Tibial artery (tissue), 4 donors: Measurements from ENCODE around the gene RALGPS2.

Experiments used
- DNase-seq, 2 donors: peaks; one replicate each; pipeline ENCODE4 v3.0.0-alpha.2; 2019
- H3K27ac ChIP-seq, 2 donors: fragments of 200-600 bp; sonication (generic) in 1 of 2; 1 replicate in 1 of 2; 2 replicates in 1 of 2; pipeline ENCODE4 v1.5.1; 2018 to 2019; ENCODE audit warnings: mild to moderate bottlenecking in 1 of 2
- H3K27me3 ChIP-seq, 2 donors: fragments of 200-600 bp; sonication (generic) in 1 of 2; one replicate each; pipeline versions ENCODE4 v1.5.1 to v1.6.0; 2016 to 2019
- H3K36me3 ChIP-seq, 3 donors: fragments of 200-600 bp; sonication (generic) in 2 of 3; one replicate each; pipeline ENCODE4 v1.5.1; 2016 to 2019; ENCODE audit warnings: mild to moderate bottlenecking in 2 of 3
- H3K4me1 ChIP-seq, 4 donors: fragments of 200-600 bp; sonication (generic) in 2 of 4; 1 replicate in 3 of 4; 2 replicates in 1 of 4; pipeline ENCODE4 v1.5.1; 2016 to 2019
- H3K4me3 ChIP-seq, 2 donors: fragments of 200-600 bp; sonication (generic) in 1 of 2; 1 replicate in 1 of 2; 2 replicates in 1 of 2; pipeline ENCODE4 v1.5.1; 2018 to 2019; ENCODE audit warnings: mild to moderate bottlenecking in 2 of 2
- H3K9me3 ChIP-seq, 3 donors: fragments of 200-600 bp; sonication (generic) in 1 of 3; one replicate each; pipeline ENCODE4 v1.5.1; 2016 to 2019
- intact Hi-C: fragments of 100-400 bp; cut with DNase I; formaldehyde crosslinking; loops from one replicate; pipeline ENCODE4 v1.15.0; 2023; ENCODE audit warnings: low total_unique reads
- TF ChIP-seq, protein P1 (sequence below), 2 experiments: fragments of 200-600 bp in 1 of 2; fragments of 450-650 bp in 1 of 2; IDR thresholded peaks; one replicate each; pipeline ENCODE4 v1.5.1; 2017 to 2019; ENCODE audit warnings: antibody characterized with exemption in 2 of 2, mild to moderate bottlenecking in 1 of 2, moderate library complexity in 1 of 2

Gene RALGPS2

DNA sequence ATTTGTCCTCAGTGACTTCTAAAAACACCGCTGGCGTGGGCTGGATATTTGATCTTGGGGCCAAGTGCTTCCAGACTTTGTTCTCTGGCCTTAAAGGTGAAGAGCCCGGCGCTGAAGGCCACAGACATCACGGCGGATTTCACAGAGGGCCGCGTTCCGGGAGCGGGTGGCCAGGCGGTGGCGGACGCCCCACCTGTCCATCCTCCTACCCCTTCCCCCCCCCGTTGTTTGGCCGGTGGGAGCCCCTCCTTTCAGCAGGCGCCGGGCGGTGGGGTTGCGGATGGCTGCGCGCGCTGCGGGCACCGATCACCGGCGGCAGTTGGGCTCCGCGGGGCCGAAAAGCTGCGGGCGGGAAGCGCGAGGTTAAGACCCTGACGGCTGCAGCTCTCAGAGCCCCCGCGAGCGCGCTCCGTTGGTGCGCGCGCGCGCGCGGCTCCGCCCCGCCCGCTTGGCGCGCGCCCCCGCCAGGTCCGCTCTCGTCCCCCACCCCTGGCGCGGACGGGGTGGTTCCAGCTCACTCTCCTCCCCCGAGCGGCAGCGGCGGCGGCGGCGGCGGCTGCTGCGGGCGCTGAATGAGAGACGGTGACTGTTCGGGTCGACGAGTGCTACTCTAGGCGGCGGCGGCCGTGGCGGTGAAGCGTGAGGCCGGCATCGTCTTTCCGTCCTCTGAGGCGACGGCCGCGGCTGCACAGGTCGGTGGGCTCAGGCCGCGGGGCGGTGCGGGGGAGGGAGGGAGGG is at the start of gene RALGPS2:
RALGPS2 (plus strand) TSS at position 517 of the 738 bp plus-strand sequence. CDS start 51,521 bp downstream, outside the sequence.
- Histone ChIP-seq H3K27ac (peak within 1 kb of the TSS; percentile 14 to 39), H3K4me1 (peaks cover 0 to 14% (median 8%) of the 10 kb centered on the region in 4 donors), H3K9me3 (no peaks in the 10 kb centered on the region), H3K27me3 (no peaks in the 10 kb centered on the region), H3K36me3 (no peaks in the 10 kb centered on the region), H3K4me3 (peak within 1 kb of the TSS; percentile 63 to 71)
- intact Hi-C loops, result no loop called here
- TF ChIP-seq, protein P1, sequence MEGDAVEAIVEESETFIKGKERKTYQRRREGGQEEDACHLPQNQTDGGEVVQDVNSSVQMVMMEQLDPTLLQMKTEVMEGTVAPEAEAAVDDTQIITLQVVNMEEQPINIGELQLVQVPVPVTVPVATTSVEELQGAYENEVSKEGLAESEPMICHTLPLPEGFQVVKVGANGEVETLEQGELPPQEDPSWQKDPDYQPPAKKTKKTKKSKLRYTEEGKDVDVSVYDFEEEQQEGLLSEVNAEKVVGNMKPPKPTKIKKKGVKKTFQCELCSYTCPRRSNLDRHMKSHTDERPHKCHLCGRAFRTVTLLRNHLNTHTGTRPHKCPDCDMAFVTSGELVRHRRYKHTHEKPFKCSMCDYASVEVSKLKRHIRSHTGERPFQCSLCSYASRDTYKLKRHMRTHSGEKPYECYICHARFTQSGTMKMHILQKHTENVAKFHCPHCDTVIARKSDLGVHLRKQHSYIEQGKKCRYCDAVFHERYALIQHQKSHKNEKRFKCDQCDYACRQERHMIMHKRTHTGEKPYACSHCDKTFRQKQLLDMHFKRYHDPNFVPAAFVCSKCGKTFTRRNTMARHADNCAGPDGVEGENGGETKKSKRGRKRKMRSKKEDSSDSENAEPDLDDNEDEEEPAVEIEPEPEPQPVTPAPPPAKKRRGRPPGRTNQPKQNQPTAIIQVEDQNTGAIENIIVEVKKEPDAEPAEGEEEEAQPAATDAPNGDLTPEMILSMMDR (IDR thresholded peaks at IDR 0.05), result no peak
- DNase-seq, result peak; percentile 43 to 71

DNA sequence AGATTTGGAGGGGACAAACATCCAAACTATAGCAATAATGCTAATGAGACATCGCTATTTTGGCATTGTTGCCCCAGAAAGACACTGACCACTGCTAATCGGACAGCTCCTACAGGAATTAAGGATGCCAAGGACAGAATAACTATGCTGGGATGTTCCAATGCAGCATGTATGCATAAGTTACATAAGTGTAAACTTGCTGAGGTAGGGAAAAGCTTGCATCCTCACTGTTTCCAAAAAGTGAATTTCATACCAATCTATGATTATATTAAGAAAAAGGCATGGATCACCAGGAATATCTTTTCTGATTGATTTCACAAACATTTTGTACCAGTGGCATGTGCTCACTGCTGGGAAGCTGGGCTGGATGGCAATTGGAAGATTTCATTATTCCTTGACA is 45.8 kb upstream of the RALGPS2 start:
- H3K27ac ChIP-seq, result no peak overlapping the region
- no peaks in the 10 kb centered on the region for H3K27me3 ChIP-seq
- DNase-seq, result no peak
- no peak overlapping the region for H3K4me3 ChIP-seq
- no peaks in the 10 kb centered on the region for H3K4me1 ChIP-seq
- no peaks in the 10 kb centered on the region for H3K36me3 ChIP-seq
- intact Hi-C loops, result no loop called here
- H3K9me3 ChIP-seq, result no peaks in the 10 kb centered on the region
- TF ChIP-seq, protein P1 (IDR thresholded peaks at IDR 0.05), result no peak

DNA sequence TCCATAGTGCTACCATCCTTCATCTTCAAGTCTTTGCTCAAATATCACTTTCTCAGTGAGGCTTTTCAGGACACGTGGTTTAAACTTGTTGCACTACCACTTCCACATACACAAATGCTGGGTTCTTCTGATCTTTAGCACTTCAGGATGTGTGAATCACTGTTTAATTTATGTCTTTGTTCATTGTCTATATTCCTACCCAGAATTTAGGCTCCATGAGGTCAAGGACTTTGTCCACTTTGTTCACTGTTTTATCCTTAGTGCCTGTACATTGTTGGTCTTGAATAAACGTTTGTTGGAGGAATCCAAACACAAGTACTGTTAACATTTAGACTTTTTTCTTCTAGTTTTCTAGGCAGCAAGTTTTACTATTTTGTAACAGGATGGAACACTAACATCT is 42.6 kb upstream of the RALGPS2 start:
- Histone ChIP-seq H3K27me3 (no peaks in the 10 kb centered on the region), H3K4me3 (no peak overlapping the region), H3K27ac (no peak overlapping the region), H3K36me3 (no peaks in the 10 kb centered on the region), H3K9me3 (no peaks in the 10 kb centered on the region), H3K4me1 (no peaks in the 10 kb centered on the region)
- TF ChIP-seq, protein P1 (IDR thresholded peaks at IDR 0.05), result no peak
- no peak for DNase-seq
- intact Hi-C loops, result no loop called here

- intact Hi-C loops, result no loop called here
- Histone ChIP-seq H3K9me3 (no peaks in the 10 kb centered on the region), H3K4me1 (no peaks in the 10 kb centered on the region), H3K27ac (no peak overlapping the region), H3K36me3 (no peaks in the 10 kb centered on the region), H3K27me3 (no peaks in the 10 kb centered on the region), H3K4me3 (no peak overlapping the region)
- TF ChIP-seq, protein P1 (IDR thresholded peaks at IDR 0.05), result no peak
- no peak for DNase-seq
These were observed 42.2 kb upstream of the RALGPS2 start for GRCh38 chr1:178682886-178683285.

- intact Hi-C loops, result no loop called here
- no peak overlapping the region for H3K27ac ChIP-seq
- no peak overlapping the region for H3K4me3 ChIP-seq
- DNase-seq, result no peak
- H3K36me3 ChIP-seq, result no peaks in the 10 kb centered on the region
- H3K4me1 ChIP-seq, result no peaks in the 10 kb centered on the region
- no peaks in the 10 kb centered on the region for H3K9me3 ChIP-seq
- no peaks in the 10 kb centered on the region for H3K27me3 ChIP-seq
- TF ChIP-seq, protein P1 (IDR thresholded peaks at IDR 0.05), result no peak
These were observed 41.8 kb upstream of the RALGPS2 start for GRCh38 chr1:178683291-178683690.
